ENCODE measurements around the gene ACOX2.

The ACOX2 gene

DNA sequence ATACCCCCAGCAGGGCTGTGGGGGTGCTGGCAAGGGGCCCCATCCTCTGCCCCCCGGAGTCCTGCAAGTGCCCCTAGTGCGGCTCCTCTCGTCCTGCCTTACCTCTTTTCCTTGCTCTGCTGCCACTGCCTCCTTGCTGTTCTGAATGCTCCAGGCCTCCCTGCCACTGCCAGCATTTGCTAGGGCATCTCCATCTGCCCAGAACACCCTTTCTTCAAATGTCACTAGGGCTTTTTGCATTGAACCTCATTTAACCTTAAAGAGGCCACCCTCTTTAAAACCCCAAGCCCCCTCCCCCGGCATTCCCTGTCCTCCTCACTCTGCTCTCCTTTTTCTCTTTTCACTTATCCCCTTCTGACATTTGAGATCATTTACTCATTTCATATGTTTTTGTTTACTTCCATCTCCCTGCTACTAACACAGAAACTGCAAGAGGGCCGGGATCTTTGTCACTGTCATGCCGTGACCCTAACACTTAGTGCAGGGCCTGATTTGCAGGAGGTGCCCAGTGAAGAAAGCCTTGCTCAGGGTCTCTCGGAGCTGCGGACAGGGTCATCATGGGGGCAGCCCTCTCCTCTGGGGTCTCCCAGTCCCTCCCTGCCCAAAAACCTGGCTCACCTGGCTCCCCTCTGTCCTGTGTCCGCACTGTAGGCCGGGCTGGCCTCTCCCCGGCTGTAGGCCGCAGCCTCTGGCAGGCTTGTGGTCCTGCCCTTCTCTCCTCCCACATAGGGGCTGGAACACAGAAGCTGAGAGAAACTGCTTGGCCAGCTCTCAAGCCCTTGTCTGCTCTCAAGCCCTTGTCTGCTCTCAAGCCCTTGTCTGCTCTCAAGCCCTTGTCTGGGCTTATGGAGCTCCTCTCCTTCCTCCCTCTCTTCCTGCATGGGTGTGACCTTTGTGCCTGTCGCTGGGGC, at the start of gene ACOX2:
Gene ACOX2, minus strand, starts transcription at position 690 of the 911 bp plus-strand sequence. CDS start 2,084 bp downstream, outside the sequence.
- DNase-seq = no peak

DNA sequence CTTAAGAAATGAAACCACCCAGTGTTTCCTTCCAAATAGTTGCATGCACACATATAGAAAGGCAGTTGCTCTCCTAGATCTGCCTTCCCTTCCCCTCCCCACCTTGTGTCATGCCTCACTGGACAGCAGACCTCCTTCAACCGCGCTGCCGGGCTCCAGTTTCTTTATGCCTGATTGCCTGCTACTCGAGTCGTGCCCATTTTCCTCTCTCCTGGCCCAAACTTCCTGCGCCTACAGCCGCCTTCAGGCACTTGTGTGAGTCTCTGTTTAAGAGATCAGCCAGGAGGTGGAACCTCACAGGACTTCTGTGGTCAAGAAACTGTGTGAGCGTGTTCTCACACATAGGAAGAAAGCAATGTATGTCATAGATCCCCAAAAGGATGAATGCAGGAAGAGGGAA, 49.0 kb upstream of the ACOX2 start:
- DNase-seq = no peak

DNA sequence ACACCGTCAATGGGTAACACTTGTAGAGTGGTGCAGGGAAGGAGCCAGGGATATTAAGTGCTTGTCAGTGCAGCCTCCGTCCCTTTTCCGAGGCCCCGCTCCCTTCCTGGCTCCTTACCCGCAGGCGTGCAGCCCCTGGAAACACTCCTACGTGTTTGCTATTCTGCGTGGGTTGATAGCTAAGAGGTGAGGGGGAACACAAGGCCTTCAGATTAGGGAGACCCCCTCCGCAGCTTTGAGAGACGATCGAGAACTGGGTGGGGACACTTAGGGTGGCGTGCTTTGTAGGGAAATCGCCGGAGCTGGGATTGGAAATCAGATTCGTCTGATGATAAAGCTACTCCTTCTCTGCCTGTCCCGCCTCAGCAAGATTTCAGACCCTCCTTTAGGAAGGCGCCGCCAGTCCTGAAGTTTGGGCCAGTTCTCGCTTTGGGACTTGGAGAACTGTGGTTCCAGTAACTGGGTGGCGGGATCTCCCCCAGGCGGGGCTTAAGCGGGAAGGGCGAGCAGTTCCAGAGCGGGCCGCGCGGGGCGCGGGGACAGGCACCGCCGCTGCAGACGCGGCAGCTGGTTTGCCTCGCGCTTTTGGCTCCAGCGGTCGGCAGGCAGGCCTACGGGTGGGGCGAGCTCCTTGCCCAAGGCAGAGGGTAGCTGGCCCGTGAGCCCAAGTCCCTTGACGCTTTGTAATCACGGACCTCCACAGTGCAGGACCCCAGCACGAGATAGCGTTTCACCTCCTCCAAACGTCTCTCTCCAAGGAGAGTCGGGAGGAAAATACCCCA, 48.2 kb upstream of the ACOX2 start:
- peak; percentile 54 for DNase-seq

DNA sequence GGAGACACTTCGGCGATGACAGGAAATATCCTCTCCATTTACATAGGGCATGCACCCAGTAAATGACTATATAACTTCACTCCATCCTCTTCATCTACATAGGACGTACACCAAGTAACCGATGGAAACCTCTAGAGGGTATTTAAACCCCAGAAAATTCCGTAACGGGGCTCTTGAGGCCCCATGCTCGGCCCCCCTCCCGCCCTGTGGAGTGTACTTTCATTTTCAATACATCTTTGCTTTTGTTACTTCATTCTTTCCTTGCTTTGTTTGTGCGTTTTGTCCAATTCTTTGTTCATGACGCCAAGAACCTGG, 47.7 kb upstream of the ACOX2 start:
- no peak for DNase-seq

DNA sequence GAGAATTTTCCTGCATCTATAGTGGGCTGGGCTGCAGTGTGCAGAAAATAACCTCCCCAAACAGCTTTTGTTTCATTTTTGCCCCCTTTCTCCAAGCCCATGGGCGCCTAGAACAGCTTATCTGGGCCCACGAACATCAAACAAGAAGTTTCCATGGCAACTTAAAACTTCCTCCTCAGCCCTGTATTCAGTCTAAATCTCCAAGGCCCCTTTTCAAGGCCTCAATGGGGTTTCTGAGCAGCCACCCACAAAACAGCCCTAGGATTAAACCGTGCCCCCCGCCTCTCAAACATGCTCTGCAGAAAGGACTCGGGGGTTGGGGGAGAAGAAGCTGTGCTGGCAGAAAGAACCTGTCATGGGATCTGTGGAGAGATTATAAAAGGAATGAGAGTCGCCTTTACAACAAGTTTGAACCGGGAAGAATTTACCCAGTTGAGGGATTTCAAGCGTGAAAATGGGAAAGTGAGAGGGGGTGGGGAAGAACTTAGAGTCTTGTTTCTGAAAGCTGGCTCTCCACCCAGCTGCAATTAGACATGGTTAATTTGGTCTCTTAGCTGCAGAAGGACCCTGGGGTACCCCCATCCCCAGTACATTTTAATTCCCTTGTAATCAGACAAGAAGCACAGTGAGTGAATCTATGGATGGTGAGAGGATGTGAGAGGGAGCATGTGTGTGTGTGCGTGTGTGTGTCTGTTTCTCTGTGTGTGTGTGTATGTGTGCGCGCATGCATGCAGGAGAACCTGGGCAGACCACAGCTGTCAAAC, 44.5 kb upstream of the ACOX2 start:
- no peak for DNase-seq

DNA sequence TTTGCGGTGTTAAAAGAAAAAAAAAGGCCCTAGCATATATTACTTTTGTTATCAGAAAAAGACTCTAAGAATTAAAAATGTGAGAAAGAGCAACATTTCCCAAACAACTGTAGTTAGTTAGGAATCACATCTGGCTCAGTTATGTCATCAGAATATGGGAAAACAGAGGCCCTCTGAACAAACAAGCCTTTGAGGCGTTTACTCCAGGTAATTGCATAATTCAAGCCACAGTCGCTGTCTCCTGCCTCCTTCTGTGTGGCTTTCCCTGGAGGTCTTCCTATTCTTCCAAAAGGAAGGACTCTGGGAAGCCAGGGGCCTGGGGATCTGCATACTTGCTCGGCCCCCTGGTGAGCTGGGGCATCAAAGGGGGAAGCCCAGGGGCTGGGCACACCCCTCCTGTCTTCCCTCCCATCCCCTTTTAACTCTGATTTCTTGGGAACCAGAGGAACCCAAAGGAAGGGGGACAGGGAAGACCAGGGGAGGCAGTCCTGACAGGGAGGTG, 43.9 kb upstream of the ACOX2 start:
- DNase-seq = peak; percentile 1

DNA sequence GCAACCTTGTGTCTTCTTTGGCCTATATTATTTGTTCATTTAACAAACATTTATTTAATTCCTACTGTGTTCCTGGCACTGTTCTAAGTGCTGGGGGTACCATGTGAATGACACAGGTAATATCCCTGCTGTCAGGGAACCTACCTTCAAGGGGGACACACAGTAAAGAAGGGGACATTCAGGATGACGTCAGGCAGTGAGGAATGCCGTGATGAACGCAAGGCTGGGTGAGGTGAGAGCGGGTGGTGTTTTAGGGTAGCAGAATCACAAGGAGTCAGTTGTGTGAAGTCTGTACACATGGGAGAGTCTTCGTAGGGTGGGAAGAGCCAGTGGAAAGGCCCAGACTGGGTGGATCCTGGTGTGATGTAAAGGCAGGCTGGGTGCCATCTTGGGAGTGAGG, 41.9 kb upstream of the ACOX2 start:
- DNase-seq = no peak

DNA sequence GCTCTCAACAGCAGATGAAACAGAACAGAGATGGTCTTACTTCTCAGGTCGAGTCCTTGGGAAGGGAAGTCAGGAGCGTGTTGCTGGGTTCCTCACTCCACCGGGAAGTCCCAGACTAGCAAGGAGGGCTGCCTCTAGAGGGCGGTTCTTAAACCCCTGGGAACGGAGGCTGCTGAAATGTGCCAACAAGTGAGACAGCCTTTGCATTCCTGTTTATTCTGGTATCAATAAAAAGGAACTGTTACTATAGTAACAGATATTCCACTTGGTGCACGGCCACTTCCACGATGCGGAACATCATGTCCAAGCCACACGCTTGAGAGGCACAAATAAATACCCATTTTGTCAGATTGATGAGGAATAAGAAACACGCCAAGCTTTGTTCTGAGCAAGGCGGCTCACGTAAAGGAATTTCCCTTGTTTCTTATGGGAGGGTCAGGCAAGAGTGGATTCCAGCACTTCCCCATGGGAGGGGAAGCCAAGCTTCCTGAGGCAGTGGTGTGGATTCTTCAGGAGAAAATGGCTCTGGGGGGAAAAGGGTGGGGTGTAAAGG, 40.4 kb upstream of the ACOX2 start, which contains the start of gene FAM107A:
Gene FAM107A, minus strand, starts transcription at position 123 of the 553 bp plus-strand sequence. CDS start 7,531 bp downstream, outside the sequence.
- DNase-seq = no peak

DNA sequence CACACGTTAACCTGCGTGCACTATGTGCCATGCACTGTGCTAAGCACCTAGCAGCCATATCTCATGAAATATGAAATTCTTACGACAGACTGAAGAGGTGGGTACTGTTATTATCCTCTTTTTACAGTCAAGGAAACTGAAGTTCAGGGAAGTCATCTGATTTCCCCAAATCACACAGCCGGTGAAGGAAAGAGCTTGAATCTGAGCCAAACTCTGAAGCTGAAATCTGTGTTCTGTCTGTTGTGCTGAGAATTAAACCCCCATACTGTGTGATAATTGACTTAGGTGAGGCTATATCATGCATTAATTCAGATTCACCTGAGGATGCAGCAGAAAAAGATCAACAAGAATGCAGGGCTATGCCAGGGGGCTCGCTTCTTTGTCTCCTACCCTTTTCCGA, 39.7 kb upstream of the ACOX2 start:
- no peak for DNase-seq

DNA sequence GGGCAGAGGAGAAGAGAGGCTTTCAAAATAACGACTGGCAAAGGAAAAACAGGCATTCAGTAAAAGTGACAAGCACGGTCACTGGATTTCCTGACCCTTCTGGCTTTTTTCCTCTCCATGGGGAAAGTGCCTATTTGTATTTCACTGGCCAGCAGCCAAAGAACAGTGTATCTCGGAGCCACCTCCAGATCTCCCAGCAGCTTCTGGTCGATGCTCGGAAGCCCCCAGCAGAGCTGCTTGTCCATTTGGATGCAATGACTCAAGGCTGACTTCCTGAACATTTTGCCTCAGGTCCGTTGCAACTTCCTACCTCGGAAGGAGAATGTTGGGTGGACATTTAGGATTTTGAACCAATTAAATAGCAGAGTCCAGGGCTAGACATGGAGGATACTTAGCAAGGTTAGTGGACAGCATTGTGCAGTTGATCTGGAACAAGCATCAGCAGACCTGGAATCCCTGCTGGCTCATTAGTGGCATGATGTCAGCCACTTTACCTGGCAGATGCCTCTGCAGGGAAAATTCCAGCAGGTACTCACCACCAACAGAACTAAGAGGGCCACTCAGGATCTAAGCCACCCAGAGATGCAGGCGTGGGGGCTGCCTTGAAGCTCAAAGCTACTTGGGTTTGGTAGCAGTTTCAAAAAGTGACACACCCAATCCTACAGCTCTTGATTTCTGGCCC, 39.1 kb upstream of the ACOX2 start:
- no peak for DNase-seq

DNA sequence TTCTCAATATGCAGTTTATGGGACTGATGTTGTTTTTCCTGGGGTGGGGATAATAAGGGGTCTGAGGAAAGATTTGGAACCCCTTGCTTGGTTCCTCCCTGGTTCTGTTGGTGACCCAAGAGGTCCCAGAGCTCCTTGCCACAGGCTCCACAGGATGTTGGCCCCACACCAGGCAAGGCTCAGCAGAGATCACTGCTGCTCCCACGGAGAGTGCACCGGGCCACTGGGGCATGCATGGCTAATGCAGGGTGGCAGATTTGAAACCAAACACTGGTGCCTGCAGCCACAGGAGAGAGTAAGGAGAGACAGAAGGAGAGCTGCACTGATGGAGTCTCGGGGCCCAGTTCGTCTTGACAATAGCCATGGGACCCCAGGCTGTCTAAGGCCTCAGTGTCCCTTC, 37.7 kb upstream of the ACOX2 start:
- DNase-seq = no peak

DNA sequence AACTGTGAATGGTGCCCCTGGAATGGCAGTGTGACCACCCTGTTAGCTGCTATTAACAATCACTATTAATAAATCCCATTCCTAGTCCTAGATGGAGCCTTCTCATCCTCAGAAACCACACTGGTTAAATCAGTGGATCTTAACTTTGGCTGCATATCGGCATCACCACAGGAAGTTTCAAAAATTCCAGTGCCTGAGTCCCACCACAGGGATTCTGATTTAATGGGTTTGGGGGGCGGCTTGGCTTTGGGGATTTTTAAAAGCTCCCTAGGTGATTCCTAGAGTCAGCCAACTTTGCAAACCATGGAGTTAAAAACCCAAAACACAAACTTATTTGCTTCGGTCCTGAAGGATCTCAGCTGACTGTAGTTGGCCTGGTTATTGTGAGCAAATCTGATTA, 37.1 kb upstream of the ACOX2 start:
- DNase-seq = no peak

DNA sequence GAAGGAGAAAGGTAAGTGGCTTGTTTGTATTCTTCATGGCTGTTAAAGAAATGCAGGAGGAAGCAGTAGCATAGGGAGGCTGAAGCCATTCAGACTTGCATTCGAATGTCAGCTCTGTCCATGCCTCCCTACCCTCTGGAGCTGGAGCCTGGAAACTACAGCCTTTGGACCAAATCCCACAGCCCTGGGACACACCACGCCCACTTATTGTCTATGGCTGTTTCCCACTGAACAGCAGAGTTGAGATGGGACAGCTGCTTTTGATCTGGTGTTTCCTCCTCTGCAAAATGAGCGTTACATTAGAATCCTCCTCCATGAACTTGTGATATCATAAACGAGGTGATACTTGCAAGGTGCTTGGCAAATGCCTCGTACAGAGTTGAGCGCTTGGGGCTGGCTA, 36.6 kb upstream of the ACOX2 start:
- DNase-seq = no peak

DNA sequence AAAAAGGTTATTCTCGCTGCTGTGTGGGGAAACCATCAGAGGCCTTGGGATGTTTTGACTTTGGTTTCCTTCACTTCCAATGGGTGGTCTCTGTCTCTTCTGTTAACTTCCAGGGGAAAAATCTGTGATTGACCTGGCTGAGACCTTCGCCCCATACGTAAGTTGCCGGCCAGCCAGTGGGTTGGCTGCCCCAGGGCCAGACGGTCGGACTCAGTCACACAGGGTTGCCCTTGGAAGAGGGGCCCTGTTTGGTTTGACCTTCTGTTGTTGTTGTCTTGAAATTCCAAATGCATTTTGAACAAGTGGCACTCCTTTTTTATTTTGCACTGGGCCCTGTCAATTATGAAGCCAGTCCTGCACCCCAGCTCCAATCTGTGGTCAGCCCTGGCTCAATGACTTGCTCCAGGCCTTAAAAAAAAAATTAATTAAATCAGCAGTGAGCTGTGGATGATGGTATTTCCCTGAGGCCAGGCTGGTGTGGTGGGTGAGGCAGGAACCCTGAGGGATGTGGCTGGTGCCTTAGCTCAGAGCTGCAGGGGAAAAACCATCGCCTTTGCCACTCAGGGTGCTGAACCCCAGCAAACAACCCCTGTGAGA, 35.7 kb upstream of the ACOX2 start:
- DNase-seq = no peak

DNA sequence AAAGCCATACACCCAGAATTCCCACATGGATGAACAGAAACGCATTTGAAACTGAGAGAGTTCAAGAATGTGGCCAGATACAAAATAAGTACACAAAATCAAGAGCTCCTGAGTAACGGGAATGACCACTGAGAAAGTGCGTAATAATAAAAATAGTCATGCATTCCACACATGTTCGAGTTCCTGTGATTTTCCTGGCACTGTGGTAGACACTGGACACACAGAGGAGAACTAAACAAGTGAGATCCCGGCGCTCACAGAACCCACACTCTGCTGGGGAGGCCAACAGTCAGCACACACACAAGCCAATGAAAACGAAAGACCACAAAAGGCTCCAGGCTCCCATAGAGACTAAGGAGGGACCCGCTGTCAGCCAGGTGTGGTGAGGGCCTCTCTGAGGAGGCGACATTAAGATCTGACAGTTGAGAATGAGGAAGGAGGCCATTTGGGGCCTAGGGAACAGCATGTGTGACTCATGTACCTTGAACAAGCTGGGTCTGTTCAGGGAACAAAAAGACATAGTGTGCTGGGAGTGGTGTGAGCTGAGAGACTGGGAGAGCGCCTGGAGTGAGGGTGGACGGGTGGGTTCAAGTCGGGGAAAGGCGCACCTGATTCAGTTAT, 35.1 kb upstream of the ACOX2 start:
- no peak for DNase-seq

DNA sequence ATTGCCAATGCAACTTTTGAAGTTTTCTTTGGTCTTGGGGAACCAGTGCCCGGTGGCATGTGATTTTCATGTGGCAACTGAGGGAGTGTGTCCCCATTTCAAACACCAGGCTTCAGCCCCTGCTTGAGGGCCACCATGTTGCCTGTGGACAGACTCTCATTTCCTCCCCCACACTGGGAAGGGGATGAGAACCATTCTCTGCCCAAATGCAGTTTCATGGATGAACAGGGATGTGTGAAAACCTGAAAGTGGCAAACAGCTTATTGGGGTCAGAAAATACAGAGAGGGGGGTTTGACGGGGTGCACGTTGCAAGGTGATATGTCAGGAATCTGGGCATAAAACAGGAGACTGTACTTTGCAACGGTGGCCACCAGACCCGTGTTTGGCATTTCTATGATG, 33.9 kb upstream of the ACOX2 start:
- no peak for DNase-seq

DNA sequence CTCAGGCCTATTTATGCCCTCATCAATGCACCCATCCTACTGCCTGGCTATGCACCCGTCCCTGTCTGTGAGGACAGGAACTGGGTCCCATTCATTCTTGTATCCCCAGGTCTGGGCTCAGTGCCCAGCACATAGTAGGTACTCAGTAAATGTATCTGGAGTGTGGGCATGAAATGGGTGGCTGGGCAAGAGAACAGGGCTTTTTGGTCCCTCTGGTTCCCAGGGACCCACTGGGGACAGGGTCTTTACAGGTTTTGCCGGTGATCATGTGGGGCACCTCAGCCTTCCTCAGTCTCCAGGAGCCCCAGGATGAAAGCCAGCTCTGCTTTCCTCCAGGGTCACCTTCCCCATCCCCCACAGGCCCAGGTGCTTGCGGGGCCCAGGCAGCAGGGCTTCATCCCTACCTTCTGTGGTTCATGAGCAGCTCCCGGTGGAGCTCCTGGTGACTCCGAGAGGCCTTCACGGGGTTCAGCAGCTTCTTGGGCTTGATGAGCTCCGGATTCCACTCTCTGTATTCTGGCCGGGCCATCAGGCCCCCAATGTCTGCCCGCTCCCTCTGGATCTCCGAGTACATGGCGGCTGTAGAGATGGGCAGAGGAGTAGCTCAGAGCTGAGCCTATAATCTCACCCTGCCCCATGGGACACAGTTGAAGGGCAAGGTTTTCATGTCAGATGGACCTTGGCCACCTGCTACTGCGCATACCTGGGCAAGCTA, 32.5 kb upstream of the ACOX2 start:
- no peak for DNase-seq

DNA sequence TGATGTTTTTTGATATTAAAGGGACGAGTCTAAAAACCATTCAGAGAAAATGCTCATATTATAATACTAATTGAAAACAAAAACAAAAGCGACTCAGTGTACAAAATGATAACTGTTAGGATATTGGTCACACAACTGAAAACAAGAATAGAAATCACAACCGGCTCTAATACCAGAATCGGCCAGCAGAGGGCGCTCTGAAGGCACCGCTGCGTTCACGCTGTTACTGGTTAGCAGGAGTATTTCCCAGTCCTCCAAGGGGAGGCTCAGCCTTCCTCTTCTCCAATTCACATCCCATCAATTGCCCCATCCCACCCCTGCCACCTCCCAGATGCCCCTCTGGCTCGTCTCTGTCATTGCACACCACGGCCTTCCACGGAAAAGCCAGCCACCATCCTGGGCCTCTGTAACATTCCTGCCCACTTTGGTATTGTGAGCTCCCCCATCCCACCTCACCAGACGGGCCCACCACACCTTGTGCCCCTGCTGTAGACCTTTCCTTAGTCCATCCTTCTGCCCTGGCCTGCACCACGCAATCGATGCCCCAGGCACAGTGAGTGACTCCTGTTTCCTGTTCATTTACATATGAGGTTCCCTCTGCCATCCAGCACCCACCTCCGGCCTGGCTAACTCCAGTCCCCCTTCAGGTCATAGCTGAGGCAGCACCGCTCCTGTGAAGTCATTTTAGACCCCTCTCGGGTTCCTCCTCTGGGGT, 31.7 kb upstream of the ACOX2 start:
- peak; percentile 25 for DNase-seq

DNA sequence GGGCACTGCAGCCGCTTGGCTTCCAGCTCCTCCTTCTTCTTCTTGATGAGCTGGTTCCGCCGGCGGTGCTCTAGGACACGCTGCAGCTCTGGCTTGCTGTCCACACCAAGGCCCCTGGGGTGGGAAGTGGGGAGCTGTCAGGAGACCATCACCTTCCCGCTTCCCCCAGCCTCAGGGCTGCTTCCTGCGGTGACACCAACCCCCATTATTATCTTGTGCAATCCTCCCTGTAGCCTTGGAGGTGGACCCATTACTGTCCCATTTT, 30.2 kb upstream of the ACOX2 start:
- no peak for DNase-seq

Measured in NCI-H146 (cell line).